ENCODE data around the gene STUB1.

DNA sequence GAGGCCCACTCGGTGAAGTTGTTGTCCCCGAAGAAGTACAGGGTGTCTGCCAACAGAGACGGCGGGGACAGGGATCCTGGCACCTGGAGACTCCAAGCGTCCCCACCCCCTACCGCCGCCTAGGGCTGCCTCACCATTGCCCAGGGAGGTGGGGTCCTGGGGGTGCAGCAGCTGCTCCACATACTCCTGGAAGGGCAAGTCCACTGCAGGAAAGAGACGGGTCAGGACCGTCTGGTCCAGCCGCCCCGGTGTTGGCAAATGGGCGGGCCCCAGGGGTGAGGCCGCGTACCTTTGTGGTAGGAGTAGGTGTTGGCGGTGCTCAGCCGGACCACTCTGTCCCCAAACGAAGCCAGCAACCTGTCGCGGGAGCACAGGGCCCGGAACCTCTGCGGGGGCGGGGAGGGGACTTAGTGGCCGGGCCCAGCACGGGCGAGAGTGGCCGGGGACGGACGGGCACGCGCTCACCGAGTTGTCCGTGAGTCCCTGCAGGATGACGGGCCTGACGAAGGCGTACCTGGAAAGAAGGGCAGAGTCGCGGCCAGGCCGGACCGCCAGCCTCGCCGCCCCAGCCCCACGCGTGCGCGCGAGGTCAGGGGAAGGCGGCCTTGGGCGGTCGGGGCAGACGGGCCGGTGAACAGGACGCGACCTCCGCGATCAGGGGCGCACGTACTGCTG is 3.3 kb downstream of the STUB1 start:
- TF ChIP-seq, protein P1, sequence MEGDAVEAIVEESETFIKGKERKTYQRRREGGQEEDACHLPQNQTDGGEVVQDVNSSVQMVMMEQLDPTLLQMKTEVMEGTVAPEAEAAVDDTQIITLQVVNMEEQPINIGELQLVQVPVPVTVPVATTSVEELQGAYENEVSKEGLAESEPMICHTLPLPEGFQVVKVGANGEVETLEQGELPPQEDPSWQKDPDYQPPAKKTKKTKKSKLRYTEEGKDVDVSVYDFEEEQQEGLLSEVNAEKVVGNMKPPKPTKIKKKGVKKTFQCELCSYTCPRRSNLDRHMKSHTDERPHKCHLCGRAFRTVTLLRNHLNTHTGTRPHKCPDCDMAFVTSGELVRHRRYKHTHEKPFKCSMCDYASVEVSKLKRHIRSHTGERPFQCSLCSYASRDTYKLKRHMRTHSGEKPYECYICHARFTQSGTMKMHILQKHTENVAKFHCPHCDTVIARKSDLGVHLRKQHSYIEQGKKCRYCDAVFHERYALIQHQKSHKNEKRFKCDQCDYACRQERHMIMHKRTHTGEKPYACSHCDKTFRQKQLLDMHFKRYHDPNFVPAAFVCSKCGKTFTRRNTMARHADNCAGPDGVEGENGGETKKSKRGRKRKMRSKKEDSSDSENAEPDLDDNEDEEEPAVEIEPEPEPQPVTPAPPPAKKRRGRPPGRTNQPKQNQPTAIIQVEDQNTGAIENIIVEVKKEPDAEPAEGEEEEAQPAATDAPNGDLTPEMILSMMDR (IDR thresholded peaks at IDR 0.05; ENCODE audit: low read length): no peak
- no peak for TF ChIP-seq EZH2 (IDR thresholded peaks at IDR 0.05; ENCODE audit: borderline replicate concordance, low read length)

Data from OCI-LY1 (cell line).